OCI-LY7 (cell line): Measurements from ENCODE around the gene UNC45B. TPM values are rescaled to one million over a fixed set of nuclear protein-coding genes. Genes with fewer than 3 reads are reported as not detected.

Experiments used
- BruUV-seq: library from RNA; stranded (reverse); fragments of 400-500 nt; replicated peaks from 2 replicates; lab custom pipeline; 2021; lab: Mats Ljungman, UMichigan
- CTCF ChIA-PET: fragments of 300-600 bp; sonication (Branson Sonifier 250); formaldehyde crosslinking; loops from one replicate; lab custom pipeline; 2022; ENCODE audit warnings: antibody characterized with exemption; ENCODE audit not compliant: unreplicated experiment; lab: Charles Lee
- POLR2A ChIA-PET: fragments of 300-600 bp; sonication (Branson Sonifier 250); formaldehyde crosslinking; loops from one replicate; lab custom pipeline; 2022; ENCODE audit warnings: antibody characterized with exemption; lab: Charles Lee
- DNase-seq: peaks from one replicate; pipeline ENCODE4 v3.0.0-alpha.2; 2015; ENCODE audit warnings: low spot score
- H2AFZ ChIP-seq: fragments of 200-600 bp; sonication (generic), shearing (Covaris generic); 2 replicates; pipeline ENCODE4 v1.6.1; 2014; ENCODE audit warnings: mild to moderate bottlenecking, antibody characterized with exemption, low read length, moderate library complexity
- H3K27ac ChIP-seq: fragments of 200-600 bp; sonication (generic); 2 replicates; pipeline ENCODE4 v1.5.1; 2014; ENCODE audit warnings: mixed run types, low read depth, mild to moderate bottlenecking, moderate library complexity, low read length, inconsistent platforms; ENCODE audit not compliant: poor library complexity, severe bottlenecking
- H3K36me3 ChIP-seq: fragments of 200-600 bp; sonication (generic); 2 replicates; pipeline ENCODE4 v1.6.1; 2014; ENCODE audit warnings: mild to moderate bottlenecking, antibody characterized with exemption, low read length, moderate library complexity, mixed read lengths; ENCODE audit not compliant: insufficient read depth
- H3K4me1 ChIP-seq: fragments of 200-600 bp; sonication (generic); 2 replicates; pipeline ENCODE4 v1.5.1; 2014; ENCODE audit warnings: mild to moderate bottlenecking, low read length; ENCODE audit not compliant: insufficient read depth, poor library complexity, severe bottlenecking
- H3K4me2 ChIP-seq: fragments of 200-600 bp; sonication (generic); 2 replicates; pipeline ENCODE4 v1.6.1; 2014; ENCODE audit warnings: mild to moderate bottlenecking, low read length
- H3K4me3 ChIP-seq: fragments of 200-600 bp; sonication (generic); 2 replicates; pipeline ENCODE4 v1.5.1; 2014; ENCODE audit warnings: mild to moderate bottlenecking, low read depth, low read length; ENCODE audit not compliant: poor library complexity, severe bottlenecking
- H3K79me2 ChIP-seq: fragments of 200-600 bp; sonication (generic); 2 replicates; pipeline ENCODE4 v1.6.1; 2016; ENCODE audit warnings: low read depth, mild to moderate bottlenecking, low read length, moderate library complexity, mixed read lengths; ENCODE audit not compliant: insufficient read depth
- H3K9me2 ChIP-seq: fragments of 200-600 bp; sonication (generic); 2 replicates; pipeline ENCODE4 v1.6.1; 2016; ENCODE audit warnings: mild to moderate bottlenecking, low read length, mixed read lengths; ENCODE audit not compliant: insufficient read depth
- H3K9me3 ChIP-seq: fragments of 200-600 bp; sonication (generic); 2 replicates; pipeline ENCODE4 v1.6.1; 2014; ENCODE audit warnings: mild to moderate bottlenecking, mixed run types, low read length, mixed read lengths
- H4K20me1 ChIP-seq: fragments of 200-600 bp; sonication (generic); 2 replicates; pipeline ENCODE4 v1.6.1; 2014; ENCODE audit warnings: mild to moderate bottlenecking, antibody characterized with exemption, low read length, moderate library complexity, mixed read lengths; ENCODE audit not compliant: insufficient read depth
- CTCF ChIP-seq: fragments of 200-600 bp; sonication (generic); conservative IDR thresholded peaks from 2 replicates; pipeline ENCODE4 v1.5.1; 2014; ENCODE audit warnings: mild to moderate bottlenecking, antibody characterized with exemption, low read length, moderate library complexity, mixed read lengths
- EZH2phosphoT487 ChIP-seq: fragments of 200-600 bp; sonication (generic); IDR thresholded peaks from 2 replicates; pipeline ENCODE4 v1.6.1; 2018; ENCODE audit warnings: low read depth, borderline replicate concordance, mild to moderate bottlenecking, mixed run types, antibody characterized with exemption, low read length, moderate library complexity, mixed read lengths
- intact Hi-C: fragments of 100-400 bp; cut with micrococcal nuclease; formaldehyde crosslinking; loops from one replicate; pipeline ENCODE4 v1.10.0; 2022; ENCODE audit not compliant: unreplicated experiment
- total RNA-seq, 2 experiments: library from RNA; depleted of rRNA in 1 of 2; stranded (reverse); fragments of >200 nt in 1 of 2; shearing (Covaris generic) in 1 of 2; gene quantifications; 2 replicates each; pipeline ENCODE4 v1.2.3, GENCODE V29; 2014 to 2022

The UNC45B gene
- total RNA-seq, 2 experiments from 2014 or later: not detected

GRCh38 chr17:35238821-35239220, 91.2 kb downstream of the UNC45B start:
- Histone ChIP-seq H2AFZ (no peak overlapping the region), H3K79me2 (no peaks in the 10 kb centered on the region), H3K9me2 (no peaks in the 10 kb centered on the region), H4K20me1 (no peaks in the 10 kb centered on the region), H3K9me3 (no peaks in the 10 kb centered on the region), H3K4me2 (no peak overlapping the region), H3K36me3 (no peaks in the 10 kb centered on the region), H3K4me1 (peaks cover 15% of the 10 kb centered on the region), H3K4me3 (no peak overlapping the region), H3K27ac (no peak overlapping the region)
- no TSS peak for BruUV-seq
- intact Hi-C loops: no loop called here
- no peak for DNase-seq
- TF ChIP-seq CTCF: no peak
- TF ChIP-seq EZH2phosphoT487: no peak
- CTCF ChIA-PET: no interaction called here
- POLR2A ChIA-PET: interaction anchor here (0.6 to 0.9 kb wide), 3 partner anchors 9 to 436 kb away, joined by 3 read pairs; no protein-coding TSS in a partner anchor

Other genes with a start within 250 kb of the UNC45B start
- 0.10 and 1.9 TPM in 2 replicates for gene CCT6B, start 186.4 kb upstream of the UNC45B start, total RNA-seq (2014; rRNA removed; shearing (Covaris generic))
- 2.6 and 4.4 TPM in 2 replicates for gene CCT6B, start 186.4 kb upstream of the UNC45B start, total RNA-seq (2022)
- gene ZNF830, start 186.3 kb upstream of the UNC45B start, total RNA-seq (2014; rRNA removed; shearing (Covaris generic)): 25.0 and 41.9 TPM in 2 replicates
- 23.0 and 25.5 TPM in 2 replicates for gene ZNF830, start 186.3 kb upstream of the UNC45B start, total RNA-seq (2022)
- 65.6 and 92.2 TPM in 2 replicates for gene LIG3, start 167.3 kb upstream of the UNC45B start, total RNA-seq (2014; rRNA removed; shearing (Covaris generic))
- 67.3 and 68.6 TPM in 2 replicates for gene LIG3, start 167.3 kb upstream of the UNC45B start, total RNA-seq (2022)
- 15.6 and 20.6 TPM in 2 replicates for gene RFFL, start 84.1 kb upstream of the UNC45B start, total RNA-seq (2014; rRNA removed; shearing (Covaris generic))
- gene RFFL, start 84.1 kb upstream of the UNC45B start, total RNA-seq (2022): 11.2 and 16.1 TPM in 2 replicates
- gene RAD51D, start 28.0 kb upstream of the UNC45B start, total RNA-seq (2014; rRNA removed; shearing (Covaris generic)): 18.9 and 22.4 TPM in 2 replicates
- gene RAD51D, start 28.0 kb upstream of the UNC45B start, total RNA-seq (2022): 35.0 and 40.6 TPM in 2 replicates
- not detected in 2 replicates for gene FNDC8, start 26.2 kb upstream of the UNC45B start, total RNA-seq (2014; rRNA removed; shearing (Covaris generic))
- not detected in 2 replicates for gene FNDC8, start 26.2 kb upstream of the UNC45B start, total RNA-seq (2022)
- gene NLE1, start 5.5 kb upstream of the UNC45B start, total RNA-seq (2014; rRNA removed; shearing (Covaris generic)): 30.3 and 32.2 TPM in 2 replicates
- gene NLE1, start 5.5 kb upstream of the UNC45B start, total RNA-seq (2022): 26.7 and 34.1 TPM in 2 replicates
- gene SLC35G3, start 46.6 kb downstream of the UNC45B start, total RNA-seq (2014; rRNA removed; shearing (Covaris generic)): not detected in 2 replicates
- not detected in 2 replicates for gene SLC35G3, start 46.6 kb downstream of the UNC45B start, total RNA-seq (2022)
- 0.10 and 0.38 TPM in 2 replicates for gene SLFN5, start 95.3 kb downstream of the UNC45B start, total RNA-seq (2014; rRNA removed; shearing (Covaris generic))
- gene SLFN5, start 95.3 kb downstream of the UNC45B start, total RNA-seq (2022): 1.1 and 1.3 TPM in 2 replicates
- gene SLFN11, start 225.8 kb downstream of the UNC45B start, total RNA-seq (2014; rRNA removed; shearing (Covaris generic)): 0.05 TPM in 1 of 2 replicates, not detected in the other
- not detected in 2 replicates for gene SLFN11, start 225.8 kb downstream of the UNC45B start, total RNA-seq (2022)